ENCODE data around the gene L3MBTL4. TPM values are rescaled to one million over a fixed set of nuclear protein-coding genes. Genes with fewer than 3 reads are reported as not detected.
"Not testable (repeated sequence)": the region's sequence is repeated elsewhere in the genome, so short reads cannot be mapped to it uniquely, and the experiment has no call there.

The L3MBTL4 gene
- total RNA-seq, 4 donors from 2014 or later = 3.6 to 9.0 (median 5.0) TPM

DNA sequence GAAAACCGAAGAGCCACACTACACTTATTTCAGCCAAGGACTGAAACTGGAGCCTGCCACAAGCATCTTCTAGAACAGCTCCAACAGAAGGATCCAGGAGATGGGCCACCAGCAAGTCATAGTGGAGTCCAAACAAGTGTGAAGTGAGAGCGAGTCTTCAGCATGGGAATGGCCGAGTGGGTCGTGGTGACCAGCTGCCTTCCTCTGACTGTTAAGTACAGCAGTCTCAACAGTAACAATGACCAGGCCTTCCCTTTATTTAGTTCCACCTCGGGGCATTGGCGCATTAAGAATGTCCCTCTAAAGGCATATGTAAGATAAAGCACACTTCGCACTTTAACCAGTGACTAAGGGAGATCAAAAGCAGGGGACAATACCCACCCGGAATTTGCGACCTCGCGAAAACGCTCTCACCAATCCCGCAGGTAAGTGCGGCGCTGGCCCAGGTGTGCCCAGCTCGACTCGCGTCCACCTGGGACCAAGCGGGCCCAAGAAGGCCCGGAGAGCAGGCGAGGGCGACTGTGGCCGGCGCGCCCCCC lies 1.1 kb downstream of the L3MBTL4 start:
- 47 to 66% methylated on average over 7 to 16 of the region's 25 CpGs for WGBS, 2 donors
- DNase-seq = no peak

DNA sequence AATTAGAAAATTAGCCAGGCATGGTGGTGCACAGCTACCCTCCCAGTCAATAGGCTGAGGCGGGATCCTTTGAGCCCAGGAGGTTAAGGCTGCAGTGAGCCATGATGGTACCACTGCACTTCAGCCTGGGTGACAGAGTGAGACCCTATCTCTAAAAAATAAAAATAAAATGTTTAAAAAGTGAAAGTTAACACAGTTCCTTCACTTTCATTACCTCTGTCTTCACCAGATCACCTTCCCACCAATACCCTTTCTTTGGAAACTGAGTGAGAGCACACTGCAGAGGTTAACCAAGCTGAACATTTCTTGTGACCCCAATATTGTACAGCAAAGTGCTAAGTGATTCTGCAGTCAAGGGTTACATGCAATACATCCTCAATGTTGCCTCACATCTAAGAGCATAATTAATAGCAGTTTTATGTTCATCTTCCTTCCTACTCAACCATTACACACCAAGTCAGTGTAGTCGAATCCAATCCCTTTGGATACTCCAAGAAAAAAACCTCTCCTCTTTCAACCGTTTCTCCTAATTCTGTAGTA lies 1.7 kb downstream of the L3MBTL4 start:
- H3K4me3 ChIP-seq = peak overlapping the region in 1 of 4 donors; percentile 5
- H3K27ac ChIP-seq = peak overlapping the region in 1 of 4 donors; percentile 95
- peaks cover 0 to 13% (median 0%) of the 10 kb centered on the region in 4 donors for H3K27me3 ChIP-seq
- H3K36me3 ChIP-seq = no peaks in the 10 kb centered on the region
- 69 to 71% methylated on average over 3 of the region's 3 CpGs for WGBS, 2 donors
- intact Hi-C loops (cut with DNase I) = no loop called here
- no peak for DNase-seq
- no peaks in the 10 kb centered on the region for H3K9me3 ChIP-seq
- no peak for TF ChIP-seq POLR2A (IDR thresholded peaks at IDR 0.05)
- TF ChIP-seq, protein P1, sequence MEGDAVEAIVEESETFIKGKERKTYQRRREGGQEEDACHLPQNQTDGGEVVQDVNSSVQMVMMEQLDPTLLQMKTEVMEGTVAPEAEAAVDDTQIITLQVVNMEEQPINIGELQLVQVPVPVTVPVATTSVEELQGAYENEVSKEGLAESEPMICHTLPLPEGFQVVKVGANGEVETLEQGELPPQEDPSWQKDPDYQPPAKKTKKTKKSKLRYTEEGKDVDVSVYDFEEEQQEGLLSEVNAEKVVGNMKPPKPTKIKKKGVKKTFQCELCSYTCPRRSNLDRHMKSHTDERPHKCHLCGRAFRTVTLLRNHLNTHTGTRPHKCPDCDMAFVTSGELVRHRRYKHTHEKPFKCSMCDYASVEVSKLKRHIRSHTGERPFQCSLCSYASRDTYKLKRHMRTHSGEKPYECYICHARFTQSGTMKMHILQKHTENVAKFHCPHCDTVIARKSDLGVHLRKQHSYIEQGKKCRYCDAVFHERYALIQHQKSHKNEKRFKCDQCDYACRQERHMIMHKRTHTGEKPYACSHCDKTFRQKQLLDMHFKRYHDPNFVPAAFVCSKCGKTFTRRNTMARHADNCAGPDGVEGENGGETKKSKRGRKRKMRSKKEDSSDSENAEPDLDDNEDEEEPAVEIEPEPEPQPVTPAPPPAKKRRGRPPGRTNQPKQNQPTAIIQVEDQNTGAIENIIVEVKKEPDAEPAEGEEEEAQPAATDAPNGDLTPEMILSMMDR (IDR thresholded peaks at IDR 0.05) = no peak
- peaks cover 7 to 32% (median 9%) of the 10 kb centered on the region in 3 donors for H3K4me1 ChIP-seq

More for the DNA sequence above, 1.1 kb downstream of the L3MBTL4 start:
- peak overlapping the region; percentile 79 to 96 (median 90) for H3K4me3 ChIP-seq
- H3K9me3 ChIP-seq = no peaks in the 10 kb centered on the region
- peaks cover 7 to 31% (median 9%) of the 10 kb centered on the region in 3 donors for H3K4me1 ChIP-seq
- H3K27me3 ChIP-seq = peaks cover 0 to 13% (median 0%) of the 10 kb centered on the region in 4 donors
- no peak for TF ChIP-seq POLR2A (IDR thresholded peaks at IDR 0.05)
- TF ChIP-seq, protein P1 (IDR thresholded peaks at IDR 0.05) = no peak
- H3K36me3 ChIP-seq = no peaks in the 10 kb centered on the region
- H3K27ac ChIP-seq = peak overlapping the region; percentile 89 to 95 (median 92)
- intact Hi-C loops (cut with DNase I) = no loop called here

DNA sequence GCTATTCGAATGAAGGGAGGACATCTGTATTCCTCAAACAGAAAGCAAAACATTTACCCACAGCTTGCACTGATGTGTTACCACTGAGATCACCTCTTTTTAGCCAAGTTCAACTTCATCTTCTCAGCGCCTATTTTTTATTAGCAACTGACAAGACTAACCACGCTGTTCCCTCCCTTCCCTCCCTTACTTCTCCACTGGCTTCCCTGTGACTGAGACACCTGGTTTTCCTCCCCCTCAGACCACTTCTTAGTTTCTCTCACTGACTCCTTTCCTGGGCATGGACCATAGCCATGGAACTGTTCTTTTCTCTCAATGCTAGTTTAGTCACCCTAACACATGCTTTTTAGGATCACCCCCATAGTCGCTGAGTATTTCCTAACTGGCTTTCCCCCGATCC lies 3.3 kb downstream of the L3MBTL4 start:
- peaks cover 0 to 13% (median 0%) of the 10 kb centered on the region in 4 donors for H3K27me3 ChIP-seq
- no peaks in the 10 kb centered on the region for H3K36me3 ChIP-seq
- H3K9me3 ChIP-seq = no peaks in the 10 kb centered on the region
- intact Hi-C loops (cut with DNase I) = no loop called here
- no peak overlapping the region for H3K27ac ChIP-seq
- DNase-seq = no peak
- no peak for TF ChIP-seq POLR2A (IDR thresholded peaks at IDR 0.05)
- TF ChIP-seq, protein P1 (IDR thresholded peaks at IDR 0.05) = no peak
- H3K4me3 ChIP-seq = no peak overlapping the region
- 42 to 78% methylated on average over 5 of the region's 5 CpGs for WGBS, 2 donors
- H3K4me1 ChIP-seq = peaks cover 9 to 48% (median 11%) of the 10 kb centered on the region in 3 donors

DNA sequence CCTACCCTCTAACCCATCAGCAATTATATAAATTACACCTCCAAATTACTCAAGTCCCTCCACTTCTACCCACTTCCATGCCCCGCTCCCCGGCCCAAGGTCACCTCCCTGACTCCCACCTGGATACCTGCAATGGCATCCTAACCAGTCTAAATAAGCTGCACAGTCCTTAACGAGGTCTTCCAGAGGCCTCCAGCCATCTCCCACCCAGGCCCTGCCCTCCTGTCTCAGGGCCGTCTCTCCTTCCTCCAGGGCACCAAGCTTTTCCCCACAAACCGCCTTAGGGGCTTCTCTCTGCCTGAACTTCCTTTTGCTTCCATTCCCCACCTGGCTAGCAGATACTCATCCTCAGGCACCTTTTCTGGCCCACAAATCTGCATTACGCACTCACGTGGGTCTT lies 4.8 kb downstream of the L3MBTL4 start:
- WGBS, 2 donors = 90 to 92% methylated on average over 7 of the region's 7 CpGs
- H3K9me3 ChIP-seq = no peaks in the 10 kb centered on the region
- no peaks in the 10 kb centered on the region for H3K36me3 ChIP-seq
- intact Hi-C loops (cut with DNase I) = no loop called here
- no peak overlapping the region for H3K27ac ChIP-seq
- no peak for DNase-seq
- no peak overlapping the region for H3K4me3 ChIP-seq
- peaks cover 15 to 53% (median 22%) of the 10 kb centered on the region in 3 donors for H3K4me1 ChIP-seq
- TF ChIP-seq, protein P1 (IDR thresholded peaks at IDR 0.05) = no peak
- no peak for TF ChIP-seq POLR2A (IDR thresholded peaks at IDR 0.05)
- peaks cover 0 to 13% (median 0%) of the 10 kb centered on the region in 4 donors for H3K27me3 ChIP-seq

GRCh38 chr18:6408543-6408942 lies 6.2 kb downstream of the L3MBTL4 start:
- WGBS, 2 donors = 89 to 99% methylated on average over 7 to 8 of the region's 8 CpGs
- intact Hi-C loops (cut with DNase I); H3K27ac ChIP-seq; H3K36me3 ChIP-seq; DNase-seq; H3K9me3 ChIP-seq; H3K27me3 ChIP-seq; H3K4me3 ChIP-seq: not testable (repeated sequence)
- peaks cover 11 to 47% (median 19%) of the 10 kb centered on the region in 3 donors for H3K4me1 ChIP-seq

All from esophagus squamous epithelium (tissue), 5 donors.